B cell (primary cell): ENCODE measurements around the gene NFKBIL1. TPM values are rescaled to one million over a fixed set of nuclear protein-coding genes. Genes with fewer than 3 reads are reported as not detected.

Experiments
- ATAC-seq: fragments of 200-7000 bp; cut with Tn5 transposase; one replicate; pipeline ENCODE4 v1.10.0; 2021; ENCODE audit warnings: low read depth, mild to moderate bottlenecking, moderate number of reproducible peaks, moderate library complexity
- CTCF ChIA-PET: fragments of 350-600 bp; sonication (Branson Sonifier 250); formaldehyde crosslinking; loops from one replicate; lab custom pipeline; 2021; ENCODE audit warnings: antibody characterized with exemption, inconsistent platforms; lab: Charles Lee
- POLR2A ChIA-PET: fragments of 350-600 bp; sonication (Branson Sonifier 250); formaldehyde crosslinking; loops from one replicate; lab custom pipeline; 2021; ENCODE audit warnings: antibody characterized with exemption; lab: Charles Lee
- DNase-seq: peaks from one replicate; pipeline ENCODE4 v3.0.0; 2013
- H2AFZ ChIP-seq: 2 replicates; pipeline ENCODE4 v1.6.1; 2012; ENCODE audit warnings: mild to moderate bottlenecking, low read depth, low read length; ENCODE audit not compliant: insufficient read depth, poor library complexity, severe bottlenecking
- H3K27ac ChIP-seq, 2 donors: 1 replicate in 1 of 2; 2 replicates in 1 of 2; pipeline ENCODE4 v1.5.1; 2012 to 2013; ENCODE audit warnings: low read length in 2 of 2, mild to moderate bottlenecking in 2 of 2, moderate library complexity in 1 of 2
- H3K27me3 ChIP-seq, 4 experiments: fragments of 200-600 bp in 1 of 4; sonication (generic) in 1 of 4; replicated peaks in 1 of 4; 1 replicate in 2 of 4; 2 replicates in 2 of 4; pipeline versions ENCODE4 v1.6.1 to v1.7.0; 2013 to 2016; ENCODE audit warnings: low read length in 3 of 4, mild to moderate bottlenecking in 2 of 4, mixed read lengths in 1 of 4, moderate library complexity in 1 of 4; ENCODE audit not compliant: insufficient read depth in 4 of 4, control insufficient read depth in 3 of 4; ENCODE audit errors: control extremely low read depth in 1 of 4
- H3K36me3 ChIP-seq, 2 experiments: replicated peaks in 1 of 2; 1 replicate in 1 of 2; 2 replicates in 1 of 2; pipeline versions ENCODE4 v1.6.1 to v1.7.1; 2013; ENCODE audit warnings: low read length in 1 of 2; ENCODE audit not compliant: insufficient read depth in 2 of 2, control insufficient read depth in 1 of 2; ENCODE audit errors: control extremely low read depth in 1 of 2, extremely low read depth in 1 of 2
- H3K4me1 ChIP-seq, 2 donors: fragments of 200-600 bp in 1 of 2; sonication (generic) in 1 of 2; 1 replicate in 1 of 2; 2 replicates in 1 of 2; pipeline versions ENCODE4 v1.5.1 to v1.6.1; 2013 to 2017; ENCODE audit warnings: low read length in 2 of 2; ENCODE audit not compliant: control insufficient read depth in 2 of 2, insufficient read depth in 2 of 2
- H3K4me2 ChIP-seq: replicated peaks from 2 replicates; pipeline ENCODE3; 2012; ENCODE audit warnings: mild to moderate bottlenecking, low read depth, low read length; ENCODE audit not compliant: poor library complexity, severe bottlenecking
- H3K4me3 ChIP-seq, 5 experiments: fragments of 200-600 bp in 1 of 5; sonication (generic) in 1 of 5; 1 replicate in 3 of 5; 2 replicates in 2 of 5; pipeline versions ENCODE4 v1.5.1 to v1.7.0; 2011 to 2016; ENCODE audit warnings: low read length in 4 of 5, mild to moderate bottlenecking in 4 of 5, low read depth in 2 of 5, control low read depth in 1 of 5, moderate library complexity in 1 of 5; ENCODE audit not compliant: insufficient read depth in 1 of 5; ENCODE audit errors: control extremely low read depth in 1 of 5, extremely low read depth in 1 of 5
- H3K79me2 ChIP-seq: fragments of 200-600 bp; sonication (generic); one replicate; pipeline ENCODE4 v1.6.0; 2016; ENCODE audit warnings: low read length; ENCODE audit not compliant: control insufficient read depth, insufficient read depth
- H3K9ac ChIP-seq: fragments of 200-600 bp; sonication (generic); 2 replicates; pipeline ENCODE4 v1.6.1; 2017; ENCODE audit warnings: mild to moderate bottlenecking, low read length, moderate library complexity
- H3K9me3 ChIP-seq, 3 donors: one replicate each; pipeline versions ENCODE4 v1.6.1 to v1.7.1; 2013; ENCODE audit warnings: low read length in 2 of 3; ENCODE audit not compliant: control insufficient read depth in 2 of 3, insufficient read depth in 1 of 3; ENCODE audit errors: control extremely low read depth in 1 of 3
- H4K20me1 ChIP-seq: 2 replicates; pipeline ENCODE4 v1.6.0; 2012; ENCODE audit warnings: mild to moderate bottlenecking, low read length; ENCODE audit not compliant: insufficient read depth, control insufficient read depth, poor library complexity, severe bottlenecking
- H3K27ac Mint-ChIP-seq: one replicate; pipeline ENCODE4 v1.8.0; 2021; ENCODE audit warnings: mixed read lengths
- H3K27me3 Mint-ChIP-seq: one replicate; pipeline ENCODE4 v1.8.0; 2021; ENCODE audit warnings: mixed read lengths
- H3K4me1 Mint-ChIP-seq: one replicate; pipeline ENCODE4 v1.8.0; 2021; ENCODE audit warnings: mixed read lengths
- H3K4me3 Mint-ChIP-seq: one replicate; pipeline ENCODE4 v1.8.0; 2021; ENCODE audit warnings: mixed read lengths
- H3K9me3 Mint-ChIP-seq: one replicate; pipeline ENCODE4 v1.8.0; 2022; ENCODE audit warnings: mixed read lengths; ENCODE audit not compliant: insufficient read depth
- EZH2 ChIP-seq: IDR thresholded peaks from 2 replicates; pipeline ENCODE4 v1.6.1; 2012; ENCODE audit warnings: borderline replicate concordance, low read depth, mild to moderate bottlenecking, moderate library complexity, low read length; ENCODE audit not compliant: insufficient read depth, poor library complexity, severe bottlenecking
- WGBS: methylation state at CpG from one replicate; pipeline ENCODE4 v1.1.5; 2013; ENCODE audit warnings: missing lambda C conversion rate; ENCODE audit not compliant: insufficient coverage; 5-methylcytosine and 5-hydroxymethylcytosine counted together
- intact Hi-C: fragments of 100-400 bp; cut with micrococcal nuclease; formaldehyde crosslinking; loops from one replicate; pipeline ENCODE4 v1.10.0; 2022
- polyA plus RNA-seq: library from polyadenylated mRNA; depleted of rRNA; stranded (reverse); fragments of >200 nt; gene quantifications from 2 replicates; pipeline ENCODE4 v1.2.3, GENCODE V29; 2012
- total RNA-seq, 2 donors: library from RNA; stranded (reverse); fragments of 120-200 nt in 1 of 2; gene quantifications; 1 replicate in 1 of 2; 2 replicates in 1 of 2; pipeline versions ENCODE4 v1.2.3 to v1.2.4, GENCODE V29; 2013 to 2022
- TF ChIP-seq, protein P1 (sequence below): fragments of 200-600 bp; IDR thresholded peaks from one replicate; pipeline ENCODE4 v1.8.0; 2022; ENCODE audit warnings: antibody characterized with exemption, mild to moderate bottlenecking

Gene NFKBIL1
- total and polyA plus RNA-seq, 2 donors (not counting 1 experiment from before 2014, with no cell fraction given) = 10.3 to 18.4 TPM

DNA sequence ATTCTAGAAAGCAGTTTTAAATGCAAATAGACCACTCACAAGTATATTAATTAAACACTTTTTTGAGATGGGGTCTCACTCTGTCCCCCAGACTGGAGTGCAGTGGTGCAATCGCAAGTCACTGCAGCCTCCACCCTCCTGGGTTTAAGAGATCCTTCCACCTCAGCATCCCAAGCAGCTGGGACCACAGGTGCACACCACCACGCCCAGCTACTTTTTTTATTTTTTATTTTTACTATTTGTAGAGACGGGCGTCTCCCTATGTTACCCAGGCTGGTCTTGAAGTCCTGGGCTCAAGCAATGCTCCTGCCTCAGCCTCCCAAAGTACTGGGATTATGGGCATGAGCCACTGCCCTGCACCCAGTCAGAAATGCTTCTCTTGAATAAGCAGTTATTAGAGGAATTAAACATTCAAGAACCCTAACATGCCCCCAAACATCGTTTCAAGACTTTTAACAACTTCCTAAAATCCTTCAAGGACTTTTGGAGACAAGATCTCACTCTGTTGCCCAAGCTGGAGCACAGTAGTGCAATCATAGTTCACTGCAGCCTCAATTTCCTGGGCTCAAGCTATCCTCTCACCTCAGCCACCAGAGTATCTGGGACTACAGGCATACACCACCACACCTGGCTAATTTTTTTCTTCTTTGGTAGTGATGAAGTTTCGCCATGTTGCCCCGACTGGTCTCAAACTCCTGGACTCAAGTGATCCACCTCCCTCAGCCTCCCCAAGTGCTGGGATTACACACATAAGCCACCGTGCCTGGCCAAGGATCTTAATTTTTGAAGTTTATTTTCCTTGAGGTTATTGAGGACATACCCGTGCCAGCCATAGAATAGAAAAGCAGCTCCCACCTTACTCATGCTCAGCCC lies 15.4 kb upstream of the NFKBIL1 start:
- Mint-ChIP-seq H3K27ac (peak overlapping the region; percentile 15), H3K9me3 (no peaks in the 10 kb centered on the region), H3K4me3 (no peak overlapping the region), H3K27me3 (no peaks in the 10 kb centered on the region), H3K4me1 (peaks cover 14% of the 10 kb centered on the region)
- peaks cover 4 to 71% of the 10 kb centered on the region in 2 experiments for H3K36me3 ChIP-seq
- ChIA-PET CTCF (interaction anchor here (1.3 to 1.4 kb wide), 2 partner anchors 9 to 258 kb away, joined by 3 to 4 read pairs; no protein-coding TSS in a partner anchor), POLR2A (interaction anchor here (0.6 kb wide), 1 partner anchor 139 kb away, joined by 11 read pairs; no protein-coding TSS in a partner anchor)
- intact Hi-C loops = no loop called here
- H3K27me3 ChIP-seq = no peaks in the 10 kb centered on the region
- H3K9ac ChIP-seq = no peak overlapping the region
- DNase-seq = no peak
- no peaks in the 10 kb centered on the region for H3K9me3 ChIP-seq
- 78% methylated on average over 1 of the region's 9 CpGs for WGBS
- no peak overlapping the region for H3K4me2 ChIP-seq
- no peak overlapping the region for H3K27ac ChIP-seq
- peaks cover 15% of the 10 kb centered on the region for H3K79me2 ChIP-seq
- no peak for TF ChIP-seq EZH2
- TF ChIP-seq, protein P1, sequence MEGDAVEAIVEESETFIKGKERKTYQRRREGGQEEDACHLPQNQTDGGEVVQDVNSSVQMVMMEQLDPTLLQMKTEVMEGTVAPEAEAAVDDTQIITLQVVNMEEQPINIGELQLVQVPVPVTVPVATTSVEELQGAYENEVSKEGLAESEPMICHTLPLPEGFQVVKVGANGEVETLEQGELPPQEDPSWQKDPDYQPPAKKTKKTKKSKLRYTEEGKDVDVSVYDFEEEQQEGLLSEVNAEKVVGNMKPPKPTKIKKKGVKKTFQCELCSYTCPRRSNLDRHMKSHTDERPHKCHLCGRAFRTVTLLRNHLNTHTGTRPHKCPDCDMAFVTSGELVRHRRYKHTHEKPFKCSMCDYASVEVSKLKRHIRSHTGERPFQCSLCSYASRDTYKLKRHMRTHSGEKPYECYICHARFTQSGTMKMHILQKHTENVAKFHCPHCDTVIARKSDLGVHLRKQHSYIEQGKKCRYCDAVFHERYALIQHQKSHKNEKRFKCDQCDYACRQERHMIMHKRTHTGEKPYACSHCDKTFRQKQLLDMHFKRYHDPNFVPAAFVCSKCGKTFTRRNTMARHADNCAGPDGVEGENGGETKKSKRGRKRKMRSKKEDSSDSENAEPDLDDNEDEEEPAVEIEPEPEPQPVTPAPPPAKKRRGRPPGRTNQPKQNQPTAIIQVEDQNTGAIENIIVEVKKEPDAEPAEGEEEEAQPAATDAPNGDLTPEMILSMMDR = no peak
- H3K4me1 ChIP-seq = no peaks in the 10 kb centered on the region
- no peak overlapping the region for H2AFZ ChIP-seq
- no peak for ATAC-seq
- peaks cover 71% of the 10 kb centered on the region for H4K20me1 ChIP-seq
- no peak overlapping the region for H3K4me3 ChIP-seq
